Vagina (tissue), 2 donors: ENCODE data around the gene PTPRK. TPM values are rescaled to one million over a fixed set of nuclear protein-coding genes. Genes with fewer than 3 reads are reported as not detected.

Experiments
- DNase-seq, 2 donors: peaks; one replicate each; pipeline ENCODE4 v3.0.0-alpha.2; 2017; ENCODE audit errors: extremely low spot score in 2 of 2
- H3K27ac ChIP-seq: fragments of 200-600 bp; sonication (generic); one replicate; pipeline ENCODE4 v1.5.1; 2019
- H3K27me3 ChIP-seq: fragments of 200-600 bp; sonication (generic); one replicate; pipeline ENCODE4 v1.5.1; 2019
- H3K36me3 ChIP-seq, 2 donors: fragments of 200-600 bp; sonication (generic); one replicate each; pipeline ENCODE4 v1.5.1; 2017 to 2019
- H3K4me1 ChIP-seq: fragments of 200-600 bp; sonication (generic); one replicate; pipeline ENCODE4 v1.5.1; 2019
- H3K4me3 ChIP-seq, 2 donors: fragments of 200-600 bp; sonication (generic); 1 replicate in 1 of 2; 2 replicates in 1 of 2; pipeline ENCODE4 v1.5.1; 2016 to 2019
- H3K9me3 ChIP-seq: fragments of 200-600 bp; sonication (generic); one replicate; pipeline ENCODE4 v1.5.1; 2019
- CTCF ChIP-seq, 3 experiments: fragments of 450-650 bp in 2 of 3; fragments of 200-600 bp in 1 of 3; sonication (generic) in 1 of 3; IDR thresholded peaks; one replicate each; pipeline ENCODE4 v1.5.1; 2017 to 2019; ENCODE audit warnings: antibody characterized with exemption in 3 of 3, mild to moderate bottlenecking in 2 of 3, moderate library complexity in 2 of 3
- POLR2A ChIP-seq, 2 donors: fragments of 450-650 bp; IDR thresholded peaks; one replicate each; pipeline ENCODE4 v1.6.1; 2017; ENCODE audit warnings: antibody characterized with exemption in 2 of 2, mild to moderate bottlenecking in 2 of 2, moderate library complexity in 2 of 2
- POLR2AphosphoS5 ChIP-seq, 2 donors: sonication (generic); formaldehyde crosslinking; IDR thresholded peaks; one replicate each; pipeline ENCODE4 v1.9.0; 2017; ENCODE audit warnings: antibody characterized with exemption in 2 of 2, mild to moderate bottlenecking in 2 of 2, low read depth in 1 of 2; ENCODE audit not compliant: insufficient read depth in 1 of 2
- intact Hi-C: fragments of 100-400 bp; cut with DNase I; formaldehyde crosslinking; loops from one replicate; pipeline ENCODE4 v1.15.1; 2023
- total RNA-seq: library from RNA; depleted of rRNA; stranded (reverse); fragments of >200 nt; gene quantifications from one replicate; pipeline ENCODE4 v1.2.3, GENCODE V29; 2016

PTPRK gene
- total RNA-seq, 1 donor from 2014 or later = 82.5 TPM

GRCh38 chr6:128171182-128171581 is 349.2 kb downstream of the PTPRK start:
- no peaks in the 10 kb centered on the region for H3K9me3 ChIP-seq
- no peaks in the 10 kb centered on the region for H3K36me3 ChIP-seq
- TF ChIP-seq POLR2A (IDR thresholded peaks at IDR 0.05) = no peak
- TF ChIP-seq CTCF (IDR thresholded peaks at IDR 0.05) = no peak
- TF ChIP-seq POLR2AphosphoS5 (IDR thresholded peaks at IDR 0.05; ENCODE audit: insufficient read depth in 1 of 2, low read depth in 1 of 2) = no peak
- DNase-seq = no peak
- H3K4me1 ChIP-seq = no peaks in the 10 kb centered on the region
- H3K27me3 ChIP-seq = no peaks in the 10 kb centered on the region
- intact Hi-C loops = no loop called here
- H3K27ac ChIP-seq = no peak overlapping the region
- no peak overlapping the region for H3K4me3 ChIP-seq

- DNase-seq = no peak
- intact Hi-C loops = no loop called here
These were observed 352.2 kb downstream of the PTPRK start for GRCh38 chr6:128168244-128168643.

GRCh38 chr6:128167552-128167951 is 352.8 kb downstream of the PTPRK start:
- no peak overlapping the region for H3K4me3 ChIP-seq
- no peaks in the 10 kb centered on the region for H3K36me3 ChIP-seq
- TF ChIP-seq CTCF (IDR thresholded peaks at IDR 0.05) (no peak), POLR2AphosphoS5 (IDR thresholded peaks at IDR 0.05; ENCODE audit: insufficient read depth in 1 of 2, low read depth in 1 of 2) (no peak), POLR2A (IDR thresholded peaks at IDR 0.05) (no peak)
- no peak overlapping the region for H3K27ac ChIP-seq
- no peaks in the 10 kb centered on the region for H3K4me1 ChIP-seq
- intact Hi-C loops = no loop called here
- H3K27me3 ChIP-seq = no peaks in the 10 kb centered on the region
- no peaks in the 10 kb centered on the region for H3K9me3 ChIP-seq
- no peak for DNase-seq

More at GRCh38 chr6:128168244-128168643, 352.2 kb downstream of the PTPRK start:
- Histone ChIP-seq H3K4me1 (no peaks in the 10 kb centered on the region), H3K36me3 (no peaks in the 10 kb centered on the region), H3K27ac (no peak overlapping the region), H3K27me3 (no peaks in the 10 kb centered on the region), H3K4me3 (no peak overlapping the region), H3K9me3 (no peaks in the 10 kb centered on the region)
- TF ChIP-seq POLR2A (IDR thresholded peaks at IDR 0.05) (no peak), CTCF (IDR thresholded peaks at IDR 0.05) (no peak), POLR2AphosphoS5 (IDR thresholded peaks at IDR 0.05; ENCODE audit: insufficient read depth in 1 of 2, low read depth in 1 of 2) (no peak)

GRCh38 chr6:128164254-128164653 is 356.1 kb downstream of the PTPRK start:
- no peaks in the 10 kb centered on the region for H3K27me3 ChIP-seq
- DNase-seq = no peak
- H3K9me3 ChIP-seq = no peaks in the 10 kb centered on the region
- intact Hi-C loops = no loop called here
- no peak overlapping the region for H3K27ac ChIP-seq
- H3K36me3 ChIP-seq = no peaks in the 10 kb centered on the region
- no peak overlapping the region for H3K4me3 ChIP-seq
- TF ChIP-seq POLR2AphosphoS5 (IDR thresholded peaks at IDR 0.05; ENCODE audit: insufficient read depth in 1 of 2, low read depth in 1 of 2) = no peak
- no peak for TF ChIP-seq POLR2A (IDR thresholded peaks at IDR 0.05)
- no peak for TF ChIP-seq CTCF (IDR thresholded peaks at IDR 0.05)
- H3K4me1 ChIP-seq = no peaks in the 10 kb centered on the region

- H3K4me3 ChIP-seq = no peak overlapping the region
- no peaks in the 10 kb centered on the region for H3K4me1 ChIP-seq
- no peak for DNase-seq
- H3K36me3 ChIP-seq = no peaks in the 10 kb centered on the region
- no peaks in the 10 kb centered on the region for H3K9me3 ChIP-seq
- intact Hi-C loops = no loop called here
- no peak for TF ChIP-seq CTCF (IDR thresholded peaks at IDR 0.05)
- no peak for TF ChIP-seq POLR2AphosphoS5 (IDR thresholded peaks at IDR 0.05; ENCODE audit: insufficient read depth in 1 of 2, low read depth in 1 of 2)
- TF ChIP-seq POLR2A (IDR thresholded peaks at IDR 0.05) = no peak
- no peaks in the 10 kb centered on the region for H3K27me3 ChIP-seq
- H3K27ac ChIP-seq = no peak overlapping the region
These were observed 358.0 kb downstream of the PTPRK start for GRCh38 chr6:128162423-128162822.
